SHP77 (cell line): Measurements from ENCODE around the gene PPP1R14B.

Experiments used
- DNase-seq, 2 experiments: peaks; one replicate each; lab custom pipeline; 2025; lab: John Stamatoyannopoulos, UW

Gene PPP1R14B

DNA sequence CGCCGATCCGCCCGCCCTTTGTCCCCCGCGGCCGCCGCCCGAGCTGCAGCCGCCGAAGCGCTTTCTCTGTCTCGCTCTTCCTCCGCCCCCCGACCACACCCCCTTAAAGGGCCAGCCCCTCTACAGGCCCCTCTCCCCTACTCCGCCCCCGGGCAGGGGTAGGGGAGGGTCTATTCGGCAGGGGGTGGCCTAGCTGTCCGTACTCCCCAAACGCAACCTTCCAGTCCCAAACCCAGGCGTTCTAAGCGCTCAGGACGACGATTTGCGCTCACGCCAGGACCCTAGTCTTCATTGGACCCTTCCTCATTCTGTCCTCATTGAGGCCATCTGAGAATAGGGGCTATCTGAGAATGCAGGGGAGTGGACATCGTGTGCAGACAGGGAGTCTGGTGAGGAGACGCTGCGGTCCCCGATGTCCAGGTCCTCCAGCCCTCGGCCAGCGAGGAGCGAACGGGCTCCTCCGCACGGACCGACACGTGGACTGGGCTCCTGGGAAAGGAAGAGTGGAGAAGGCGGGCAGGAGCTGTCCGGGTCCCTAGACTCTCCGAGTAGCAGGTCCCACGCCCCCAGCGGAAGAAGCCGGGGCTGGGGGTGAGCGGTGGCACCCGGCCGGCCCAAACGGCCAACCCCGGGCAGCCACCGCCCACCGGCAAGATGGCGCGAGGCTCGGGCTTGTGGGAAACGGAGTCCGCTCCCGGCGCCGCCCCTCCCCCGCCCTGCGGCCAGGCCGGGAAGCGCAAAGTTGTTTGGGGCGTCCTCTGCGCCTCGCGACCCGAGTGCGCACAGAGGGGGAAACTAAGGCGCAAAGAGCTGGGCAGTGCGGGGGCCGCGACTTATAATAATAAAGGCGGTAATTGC is at the start of gene PPP1R14B:
Gene PPP1R14B, minus strand, starts transcription at position 73 of the 858 bp plus-strand sequence. CDS start 270 bp downstream, outside the sequence.
- peak; percentile 89 to 92 for DNase-seq

DNA sequence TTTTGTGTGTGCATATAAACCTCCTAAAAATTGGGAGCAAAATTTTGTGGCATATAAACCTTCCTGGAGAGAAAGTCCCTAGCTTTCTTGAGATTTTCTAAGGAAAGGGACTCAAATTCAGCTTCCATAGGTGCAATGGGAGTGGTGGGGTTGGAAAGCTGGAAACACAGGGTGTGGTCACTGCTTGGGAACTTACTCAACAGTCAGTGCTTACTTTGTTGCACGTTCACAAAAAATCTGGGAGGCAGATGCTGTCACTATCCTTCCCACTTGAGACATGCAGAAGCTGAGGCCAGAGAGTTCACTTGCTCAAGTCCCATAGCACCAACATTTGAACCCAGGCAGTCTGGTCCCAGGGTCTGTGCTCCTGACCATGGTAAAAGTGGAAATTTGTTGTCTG is 49.5 kb upstream of the PPP1R14B start:
- DNase-seq, result no peak

- no peak for DNase-seq
Measured at GRCh38 chr11:64295760-64296159, 49.0 kb upstream of the PPP1R14B start.

- no peak for DNase-seq
Measured at GRCh38 chr11:64294774-64295173, 48.0 kb upstream of the PPP1R14B start.

DNA sequence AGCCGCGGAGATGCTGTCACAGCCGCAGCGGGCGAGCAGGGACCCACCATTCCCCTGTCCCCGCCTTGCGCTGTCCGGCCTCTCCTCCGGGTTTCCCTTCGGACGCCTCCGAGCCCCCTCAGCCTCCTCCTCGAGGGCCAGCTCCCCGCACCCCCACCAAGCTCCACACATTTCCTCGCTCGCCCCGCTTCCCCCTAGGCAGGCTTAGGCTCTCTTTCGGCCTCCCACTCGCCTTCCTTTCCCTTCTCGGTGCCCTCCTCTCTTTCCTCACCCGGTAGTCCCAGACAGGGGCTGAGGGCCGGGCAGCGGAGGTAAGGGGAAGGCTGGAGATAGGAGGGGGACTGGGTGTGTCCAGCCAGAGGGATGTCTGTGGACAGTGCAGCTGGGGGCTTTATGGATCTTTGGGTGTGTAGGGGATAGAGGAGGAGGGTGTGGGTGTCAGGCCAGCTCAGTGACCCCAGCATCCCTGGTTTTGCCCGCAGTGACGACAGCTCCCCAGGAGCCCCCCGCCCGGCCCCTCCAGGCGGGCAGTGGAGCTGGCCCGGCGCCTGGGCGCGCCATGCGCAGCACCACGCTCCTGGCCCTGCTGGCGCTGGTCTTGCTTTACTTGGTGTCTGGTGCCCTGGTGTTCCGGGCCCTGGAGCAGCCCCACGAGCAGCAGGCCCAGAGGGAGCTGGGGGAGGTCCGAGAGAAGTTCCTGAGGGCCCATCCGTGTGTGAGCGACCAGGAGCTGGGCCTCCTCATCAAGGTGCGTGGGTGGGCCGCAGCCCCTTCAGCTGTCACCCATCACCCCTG is 45.9 kb upstream of the PPP1R14B start:
- no peak for DNase-seq

GRCh38 chr11:64291752-64292459 is 45.2 kb upstream of the PPP1R14B start:
- DNase-seq, result no peak

DNA sequence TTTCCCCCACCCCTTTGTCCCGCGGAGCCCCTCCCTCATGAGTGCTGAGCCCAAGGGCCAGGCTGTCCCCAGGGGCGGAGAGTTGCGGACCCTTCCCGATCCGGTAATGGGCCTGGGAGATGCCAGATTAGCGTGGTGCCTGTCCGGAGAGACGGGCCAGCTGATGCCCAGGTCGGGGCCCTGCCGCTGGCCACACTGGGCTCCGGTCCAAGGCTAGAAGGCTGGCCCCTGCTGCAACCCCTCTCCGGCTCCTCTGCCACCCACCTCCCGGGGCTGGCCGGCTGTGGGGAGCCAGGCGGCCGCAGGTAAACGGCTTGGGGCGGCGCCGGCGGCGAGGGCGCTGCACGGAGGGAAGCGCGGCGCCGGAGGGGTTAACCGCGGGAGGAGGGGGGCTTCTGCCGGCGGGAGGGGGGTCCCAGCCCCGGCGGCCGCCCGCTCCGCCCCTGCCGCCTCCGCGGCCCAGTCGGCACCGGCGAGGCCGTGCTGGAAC is 44.6 kb upstream of the PPP1R14B start, which contains the start of gene KCNK4:
Gene KCNK4, plus strand, starts transcription at position 41 of the 490 bp plus-strand sequence. CDS start 1,717 bp downstream, outside the sequence.
- no peak for DNase-seq

DNA sequence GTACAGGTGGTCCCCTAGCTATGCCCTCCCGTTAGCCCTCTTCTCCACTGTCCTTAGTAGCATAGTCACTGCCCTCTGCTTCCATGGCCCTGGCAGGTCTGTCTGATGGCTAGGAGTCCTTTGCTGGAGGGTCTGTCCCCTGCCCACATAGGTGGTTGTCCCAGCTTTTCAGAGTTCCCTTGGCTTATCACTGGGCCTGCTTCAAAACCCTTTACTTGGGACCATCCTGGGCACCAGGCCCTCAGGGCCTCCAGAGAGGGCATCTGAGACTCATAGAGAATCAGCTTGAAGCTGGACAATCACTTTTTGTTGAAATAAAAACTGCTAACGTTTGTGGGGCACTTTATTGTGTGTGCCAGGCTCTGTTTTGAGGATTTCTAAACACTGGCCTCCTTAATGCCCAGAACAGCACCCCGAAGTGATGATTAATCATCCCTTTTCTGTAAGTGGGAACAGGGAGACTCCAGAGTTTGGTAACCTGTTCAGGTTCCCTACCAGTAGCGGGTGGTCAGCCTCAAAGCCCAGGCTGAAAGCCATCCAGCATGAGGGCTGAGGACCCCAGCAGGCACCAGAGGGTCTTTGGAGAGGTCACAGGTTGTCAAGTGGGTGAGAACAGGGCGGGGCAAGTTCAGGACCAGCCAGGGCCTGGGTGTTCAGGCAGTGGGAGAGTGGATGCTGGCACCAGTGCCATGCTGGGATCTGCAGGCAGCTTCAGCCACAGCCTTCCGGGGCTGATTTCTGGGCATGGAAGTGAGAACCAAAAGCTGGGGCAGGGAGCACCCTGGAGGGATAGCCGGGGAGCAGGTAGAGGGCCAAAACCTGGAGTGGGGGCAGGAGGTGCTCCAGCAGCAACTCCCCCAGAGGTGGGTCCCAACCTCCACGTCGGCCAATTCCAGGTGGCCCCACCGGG is 43.9 kb upstream of the PPP1R14B start:
- DNase-seq, result no peak

GRCh38 chr11:64289002-64289564 is 42.3 kb upstream of the PPP1R14B start:
- DNase-seq, result no peak

DNA sequence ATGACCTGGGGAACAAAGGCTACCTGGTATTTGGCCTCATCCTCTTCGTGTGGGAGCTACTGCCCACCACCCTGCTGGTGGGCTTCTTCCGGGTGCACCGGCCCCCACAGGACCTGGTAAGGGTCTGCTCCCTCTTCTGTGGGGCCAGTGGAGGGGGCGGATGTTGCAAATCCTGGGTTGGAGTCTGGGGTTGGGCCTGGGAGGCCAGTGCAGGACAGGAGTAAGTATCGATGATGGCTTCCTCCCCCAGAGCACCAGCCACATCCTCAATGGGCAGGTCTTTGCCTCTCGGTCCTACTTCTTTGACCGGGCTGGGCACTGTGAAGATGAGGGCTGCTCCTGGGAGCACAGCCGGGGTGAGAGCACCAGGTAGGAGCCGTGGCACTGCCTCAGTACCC is 41.6 kb upstream of the PPP1R14B start:
- no peak for DNase-seq

- DNase-seq, result no peak
Measured at GRCh38 chr11:64287676-64288352, 41.1 kb upstream of the PPP1R14B start.

DNA sequence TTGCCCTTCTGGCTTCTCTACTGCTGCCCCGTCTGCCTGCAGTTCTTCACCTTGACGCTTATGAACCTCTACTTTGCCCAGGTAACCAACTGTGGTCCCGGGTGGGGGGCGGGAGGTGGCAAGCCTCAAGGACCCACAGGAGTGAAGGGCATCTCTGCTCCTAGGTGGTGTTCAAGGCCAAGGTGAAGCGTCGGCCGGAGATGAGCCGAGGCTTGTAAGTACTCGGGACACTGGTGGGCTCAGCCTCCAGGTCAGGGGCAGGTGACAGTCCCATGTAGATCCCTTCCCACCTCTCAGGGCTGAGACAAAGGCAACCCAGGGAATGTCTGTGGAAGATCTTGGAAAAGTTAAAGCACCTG is 40.0 kb upstream of the PPP1R14B start:
- no peak for DNase-seq

DNA sequence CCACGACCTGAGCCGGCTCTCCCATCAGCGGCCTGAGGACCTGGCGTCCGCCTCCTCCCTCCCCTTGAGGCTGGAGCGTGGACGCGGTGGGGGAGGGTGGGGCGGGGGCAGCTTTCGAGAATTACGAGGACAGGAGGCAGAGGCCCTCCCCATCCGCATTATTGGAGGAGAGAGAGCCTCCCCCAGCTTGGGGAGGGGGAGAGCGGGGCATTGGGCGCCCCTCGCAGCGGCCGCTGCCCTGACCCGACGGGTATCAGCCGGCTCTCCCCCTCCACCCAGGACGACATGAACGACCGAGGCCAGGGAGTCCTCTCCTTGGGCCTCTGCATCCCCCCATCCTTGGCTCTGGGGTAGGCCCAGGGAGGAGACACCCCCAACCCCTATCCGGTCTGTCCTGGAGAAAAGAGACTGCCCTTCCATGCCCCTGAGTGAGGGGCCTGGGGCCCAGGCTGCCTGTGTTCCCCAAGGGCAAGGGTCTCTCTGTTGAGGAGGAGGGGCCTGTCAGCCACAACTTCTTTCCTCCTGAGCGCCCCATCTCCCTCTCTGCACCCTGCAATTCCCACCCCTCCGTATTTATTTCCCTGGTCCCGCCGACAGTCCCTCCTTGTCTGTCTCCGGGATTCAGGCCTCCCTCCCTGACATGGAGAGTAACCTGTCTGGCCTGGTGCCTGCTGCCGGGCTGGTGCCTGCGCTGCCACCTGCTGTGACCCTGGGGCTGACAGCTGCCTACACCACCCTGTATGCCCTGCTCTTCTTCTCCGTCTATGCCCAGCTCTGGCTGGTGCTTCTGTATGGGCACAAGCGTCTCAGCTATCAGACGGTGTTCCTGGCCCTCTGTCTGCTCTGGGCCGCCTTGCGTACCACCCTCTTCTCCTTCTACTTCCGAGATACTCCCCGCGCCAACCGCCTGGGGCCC is 39.4 kb upstream of the PPP1R14B start:
- DNase-seq, result peak; percentile 20 to 63

- DNase-seq, result peak; percentile 53 to 71
Measured at GRCh38 chr11:64284962-64285884, 38.5 kb upstream of the PPP1R14B start, which contains the start of gene GPR137. TSS of gene GPR137 (plus strand) at chr11:64285848. CDS start at chr11:64286525, 677 bp downstream.

- DNase-seq, result peak; percentile 84 to 90
Measured at GRCh38 chr11:64284048-64284961, 37.6 kb upstream of the PPP1R14B start, which contains the start of gene BAD. TSS of gene BAD (minus strand) at chr11:64284665. CDS start at chr11:64284368, 297 bp downstream.

GRCh38 chr11:64283092-64283491 is 36.3 kb upstream of the PPP1R14B start:
- no peak for DNase-seq
